Measurements from ENCODE around the gene GPR137. TPM values are rescaled to one million over a fixed set of nuclear protein-coding genes. Genes with fewer than 3 reads are reported as not detected.
A peak's percentile ranks its signal among the peaks of the same experiment; 100 is the strongest.

GPR137 gene
- total RNA-seq, 1 experiment from 2014 or later = 20.0 TPM

GRCh38 chr11:64284048-64284961, 1.3 kb upstream of the GPR137 start, which contains the start of gene BAD:
Gene BAD, minus strand, starts transcription at chr11:64284665. Its CDS starts 297 bp downstream, at chr11:64284368.
- peak; percentile 85 for DNase-seq (ENCODE audit: extremely low read depth, low read depth)

GRCh38 chr11:64285885-64286800, 495 bp downstream of the GPR137 start:
- no peak for DNase-seq (ENCODE audit: extremely low read depth, low read depth)

GRCh38 chr11:64286801-64287159, 1.1 kb downstream of the GPR137 start:
- DNase-seq (ENCODE audit: extremely low read depth, low read depth) = no peak

- no peak for DNase-seq (ENCODE audit: extremely low read depth, low read depth)
These were observed 2.2 kb downstream of the GPR137 start for GRCh38 chr11:64287676-64288352.

- DNase-seq (ENCODE audit: extremely low read depth, low read depth) = no peak
These were observed 2.7 kb downstream of the GPR137 start for GRCh38 chr11:64288353-64288750.

- DNase-seq (ENCODE audit: extremely low read depth, low read depth) = no peak
These were observed 3.4 kb downstream of the GPR137 start for GRCh38 chr11:64289002-64289564.

GRCh38 chr11:64290352-64291261, 5.0 kb downstream of the GPR137 start:
- DNase-seq (ENCODE audit: extremely low read depth, low read depth) = no peak

- DNase-seq (ENCODE audit: extremely low read depth, low read depth) = no peak
These were observed 5.7 kb downstream of the GPR137 start, which contains the start of gene KCNK4 for GRCh38 chr11:64291262-64291751. Gene KCNK4, plus strand, starts transcription at chr11:64291302. Its CDS starts 1,717 bp downstream, at chr11:64293019.

- DNase-seq (ENCODE audit: extremely low read depth, low read depth) = no peak
These were observed 6.3 kb downstream of the GPR137 start for GRCh38 chr11:64291752-64292459.

- DNase-seq (ENCODE audit: extremely low read depth, low read depth) = no peak
These were observed 7.0 kb downstream of the GPR137 start for GRCh38 chr11:64292460-64293254.

- no peak for DNase-seq (ENCODE audit: extremely low read depth, low read depth)
These were observed 9.1 kb downstream of the GPR137 start for GRCh38 chr11:64294774-64295173.

- DNase-seq (ENCODE audit: extremely low read depth, low read depth) = no peak
These were observed 10.1 kb downstream of the GPR137 start for GRCh38 chr11:64295760-64296159.

- no peak for DNase-seq (ENCODE audit: extremely low read depth, low read depth)
These were observed 10.6 kb downstream of the GPR137 start for GRCh38 chr11:64296236-64296635.

GRCh38 chr11:64296830-64297698, 11.4 kb downstream of the GPR137 start:
- no peak for DNase-seq (ENCODE audit: extremely low read depth, low read depth)

GRCh38 chr11:64297699-64298358, 12.2 kb downstream of the GPR137 start:
- no peak for DNase-seq (ENCODE audit: extremely low read depth, low read depth)

Data from NCI-H460 (cell line).